Activated CD4-positive, alpha-beta T cell treated with anti-CD3 and anti-CD28 coated beads for 48 hours (primary cell): ENCODE data around the gene BRINP1.

Experiments used
- DNase-seq: peaks from one replicate; pipeline ENCODE4 v3.0.0-alpha.2; 2020

The BRINP1 gene

GRCh38 chr9:119273984-119274665 lies 95.1 kb downstream of the BRINP1 start:
- no peak for DNase-seq

GRCh38 chr9:119273325-119273904 lies 95.8 kb downstream of the BRINP1 start:
- DNase-seq: no peak

DNA sequence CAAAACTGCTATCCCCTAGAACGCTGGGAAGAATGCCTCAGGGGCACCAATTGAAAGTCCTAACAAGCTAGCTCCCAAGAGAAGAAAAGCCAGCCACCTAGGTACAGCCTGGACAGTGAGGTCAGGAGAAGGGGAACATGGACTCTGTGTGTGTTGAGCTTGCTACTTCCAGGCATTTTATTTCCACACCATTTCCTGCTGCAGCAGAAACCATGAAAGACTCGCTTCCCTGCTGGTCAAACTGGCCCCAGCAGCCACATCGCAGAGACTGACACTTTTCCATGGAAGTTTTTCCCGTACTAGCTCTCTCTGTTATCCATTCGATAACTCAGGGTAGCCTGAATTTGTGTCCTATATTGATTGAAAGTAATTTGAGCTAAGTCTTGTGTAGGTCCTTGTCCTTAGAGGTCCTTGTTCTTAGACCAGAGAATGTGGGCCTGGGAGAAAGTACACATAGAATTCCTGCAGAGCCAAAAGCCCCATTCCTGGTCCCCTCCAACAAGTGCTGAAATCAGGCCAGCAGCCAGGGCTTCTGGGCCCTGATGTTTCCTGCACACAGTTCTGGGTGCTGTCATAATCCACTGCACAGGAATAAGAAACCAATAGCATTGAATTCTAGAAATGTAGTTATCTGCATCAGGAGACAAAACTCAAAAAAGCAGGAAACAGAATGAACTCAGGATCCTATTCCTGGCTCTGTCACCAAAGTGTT lies 96.6 kb downstream of the BRINP1 start:
- no peak for DNase-seq

DNA sequence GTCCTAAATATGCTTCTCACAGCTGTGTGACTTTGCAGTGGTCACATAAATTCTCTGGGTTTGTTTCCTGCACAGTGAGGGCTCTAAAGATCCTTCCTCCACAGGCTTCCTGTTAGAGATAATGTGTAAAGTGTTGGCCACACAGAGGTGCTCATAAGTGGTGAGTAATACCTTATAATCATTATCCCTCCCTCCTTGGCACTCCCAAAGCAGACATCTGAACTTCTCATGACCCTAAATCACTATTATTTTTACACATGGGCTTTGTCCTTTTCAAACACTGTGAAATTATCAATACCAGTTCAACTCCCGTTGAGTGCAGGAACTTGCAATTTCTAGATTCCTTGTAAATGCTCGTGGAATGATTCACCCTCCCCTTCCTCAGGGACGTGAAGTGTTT lies 100.2 kb downstream of the BRINP1 start:
- DNase-seq: no peak

GRCh38 chr9:119264165-119264564 lies 105.1 kb downstream of the BRINP1 start:
- DNase-seq: no peak

DNA sequence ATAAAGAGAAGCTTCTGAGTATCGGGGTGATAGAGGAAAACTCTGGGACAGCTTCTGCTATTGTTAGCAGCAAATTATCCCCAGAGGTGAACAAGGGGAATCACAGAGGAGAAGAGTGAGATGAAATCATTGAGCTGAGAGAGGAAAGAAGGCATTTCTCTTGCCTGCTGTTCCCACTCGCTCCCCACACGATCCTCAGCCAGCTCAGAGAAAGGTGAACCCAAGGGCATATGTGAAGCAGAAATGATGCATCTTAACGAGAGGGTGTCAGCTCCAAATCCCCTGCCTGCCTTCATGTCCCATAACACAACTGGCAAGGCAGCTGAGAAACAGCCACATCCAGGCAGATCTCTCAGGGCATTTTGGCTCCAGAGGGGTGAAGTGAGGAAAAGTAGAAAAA lies 111.6 kb downstream of the BRINP1 start:
- DNase-seq: no peak

DNA sequence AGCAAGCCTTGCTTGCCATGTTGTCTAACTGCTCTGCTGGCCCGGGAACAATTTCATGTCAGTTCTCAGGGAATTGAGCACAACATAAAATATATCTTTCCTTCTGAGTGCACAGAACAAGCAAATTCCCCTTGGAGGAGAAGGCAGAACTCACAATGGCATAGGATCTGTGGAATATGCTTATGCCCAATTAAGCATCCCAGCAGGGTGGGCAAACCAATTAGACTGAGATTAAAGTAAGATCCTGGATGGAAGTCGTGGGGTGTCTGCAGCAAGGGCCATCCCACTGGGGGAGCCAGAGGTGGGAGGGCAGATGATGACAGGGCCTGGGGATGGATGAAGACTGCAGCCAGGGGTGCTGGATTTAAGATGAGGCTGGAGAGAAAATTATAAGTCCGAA lies 114.1 kb downstream of the BRINP1 start:
- no peak for DNase-seq

DNA sequence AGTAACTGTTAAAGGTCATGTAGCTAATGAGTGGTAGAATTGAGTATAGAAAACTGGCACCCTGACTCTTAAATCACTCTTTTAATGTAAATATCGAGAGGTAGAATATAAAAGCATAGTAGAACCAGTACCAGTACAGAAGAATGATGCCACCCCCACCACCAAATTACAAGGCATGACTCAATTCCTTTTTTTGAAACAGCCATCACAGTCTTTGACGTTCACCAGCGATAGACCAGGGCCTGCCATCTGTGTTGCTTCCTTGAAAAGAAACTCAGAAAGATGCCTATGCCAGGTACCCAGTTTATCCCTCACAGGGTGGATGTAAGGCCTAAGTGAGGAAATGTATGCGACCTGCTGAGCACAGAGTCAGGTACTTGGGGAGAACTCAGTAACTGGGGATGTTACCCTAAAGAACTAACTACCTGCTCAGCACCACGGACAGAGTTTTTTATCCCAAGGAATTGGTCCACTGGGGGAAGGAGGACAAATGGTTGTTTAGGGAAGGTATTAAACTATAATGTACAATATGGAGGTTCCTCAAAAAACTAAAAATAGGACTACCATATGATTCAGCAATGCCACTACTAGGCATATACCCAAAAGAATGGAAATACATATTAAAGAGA lies 116.5 kb downstream of the BRINP1 start:
- DNase-seq: no peak

- DNase-seq: no peak
Observed at GRCh38 chr9:119251936-119252335, 117.3 kb downstream of the BRINP1 start.

DNA sequence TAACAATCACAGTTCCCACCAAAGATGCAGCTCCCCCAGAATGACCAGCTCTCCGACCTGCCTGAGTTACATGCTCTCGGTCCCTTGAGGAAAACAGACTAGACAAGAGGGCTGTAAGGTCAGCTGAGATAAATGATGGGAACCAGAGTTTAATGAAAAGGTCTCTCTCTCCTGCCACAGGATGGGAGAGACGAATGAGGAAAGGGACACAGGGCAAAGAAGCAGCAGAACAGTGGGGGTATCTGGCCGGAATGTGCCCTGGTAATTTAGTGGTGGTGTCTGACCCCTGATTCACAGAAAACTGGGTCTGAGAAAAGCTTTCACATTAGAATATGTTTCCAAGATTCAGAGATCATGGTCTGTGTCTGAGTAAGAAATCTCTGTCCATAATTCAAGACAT lies 118.5 kb downstream of the BRINP1 start:
- DNase-seq: no peak

DNA sequence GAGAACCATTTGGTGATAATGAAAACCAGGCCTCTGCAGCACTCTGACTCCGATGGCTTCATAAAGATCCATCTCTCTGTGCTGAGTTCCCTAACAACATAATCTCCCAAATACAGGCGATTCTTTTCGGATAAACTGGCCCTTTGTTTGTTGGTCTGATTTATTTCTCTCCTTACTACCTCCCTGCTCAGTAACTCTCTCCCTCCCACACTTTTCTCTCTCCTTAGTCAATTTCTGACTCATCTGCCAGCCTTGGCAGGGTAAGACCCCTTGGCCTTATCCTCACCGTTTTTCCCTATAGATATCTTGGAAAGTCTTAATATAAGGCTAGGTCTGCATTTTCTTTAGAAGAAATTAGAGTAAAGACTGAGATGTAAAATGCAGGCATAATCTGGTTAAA lies 128.7 kb downstream of the BRINP1 start:
- no peak for DNase-seq

DNA sequence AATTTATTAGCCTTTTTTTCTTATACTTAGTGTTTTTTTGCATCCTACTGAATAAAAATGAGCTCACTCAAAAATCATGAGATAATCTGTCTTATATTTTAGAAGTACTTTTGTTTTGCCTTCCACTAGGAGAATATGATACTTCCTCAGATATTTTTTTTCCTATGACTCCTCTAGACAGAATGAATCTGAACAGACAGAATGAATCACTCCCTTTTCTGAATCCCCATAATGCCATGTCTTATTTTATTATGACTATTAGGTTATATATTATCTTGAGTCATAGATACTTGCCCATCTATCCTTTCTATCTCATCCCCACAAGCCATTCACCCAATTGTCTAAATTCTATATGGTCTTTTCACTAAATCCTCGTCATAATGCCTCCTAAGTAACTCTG lies 134.6 kb downstream of the BRINP1 start:
- DNase-seq: no peak

DNA sequence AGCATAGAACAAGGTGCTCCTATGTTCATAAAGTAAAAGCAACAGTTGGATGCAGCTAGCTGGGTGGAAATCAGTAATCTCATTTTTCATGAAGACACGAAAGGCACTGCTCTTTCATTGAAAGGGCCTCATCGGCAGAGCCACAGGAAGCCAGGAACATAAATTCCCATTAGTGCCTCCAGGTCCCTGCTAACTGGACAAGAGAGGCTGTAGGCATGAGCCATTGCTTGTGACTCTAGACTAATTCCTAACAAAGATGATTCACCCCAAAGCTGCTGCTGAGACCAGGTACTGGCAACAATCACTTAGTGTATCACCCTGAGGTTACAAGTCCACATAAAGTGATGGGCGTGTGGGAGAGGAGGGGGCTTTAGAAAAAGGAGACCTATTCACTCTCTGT lies 141.8 kb downstream of the BRINP1 start:
- DNase-seq: no peak

DNA sequence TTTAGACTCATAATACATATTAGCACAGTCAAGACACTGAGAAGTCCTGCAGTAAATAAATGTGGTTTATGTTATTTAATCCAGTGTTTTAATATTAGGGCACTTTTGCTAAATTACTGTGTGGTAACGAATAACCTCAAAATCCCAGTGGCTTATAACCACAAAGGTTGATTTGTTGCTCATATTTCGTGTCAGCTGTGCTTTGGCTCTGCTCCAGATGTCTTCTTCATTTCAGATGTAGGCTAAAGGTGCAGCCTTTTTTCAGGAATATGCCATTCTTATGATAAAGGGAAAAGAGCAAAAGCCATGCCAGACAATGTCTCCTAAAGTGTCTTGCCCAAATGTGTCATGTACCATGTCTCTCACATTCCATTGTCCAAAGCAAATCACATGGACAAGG lies 144.8 kb downstream of the BRINP1 start:
- no peak for DNase-seq

DNA sequence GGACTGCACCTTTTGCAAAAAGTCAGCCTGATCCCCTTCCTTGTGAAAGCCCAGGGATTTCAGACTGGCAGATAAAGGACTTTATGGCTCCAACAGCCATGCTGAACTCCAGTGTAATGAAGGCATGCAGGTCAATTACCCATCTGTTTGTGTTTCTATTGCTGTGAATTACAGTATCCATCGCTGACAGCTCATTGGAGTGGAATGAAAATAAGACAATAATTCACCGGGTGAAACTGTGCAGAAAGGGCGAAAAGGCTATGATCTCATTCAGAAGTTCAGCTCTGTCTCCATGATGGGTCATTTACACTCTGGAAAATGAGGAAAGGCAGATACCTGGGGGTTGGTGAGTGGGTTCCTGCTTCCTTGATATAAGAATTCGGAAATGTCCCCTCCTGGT lies 148.0 kb downstream of the BRINP1 start:
- DNase-seq: no peak

DNA sequence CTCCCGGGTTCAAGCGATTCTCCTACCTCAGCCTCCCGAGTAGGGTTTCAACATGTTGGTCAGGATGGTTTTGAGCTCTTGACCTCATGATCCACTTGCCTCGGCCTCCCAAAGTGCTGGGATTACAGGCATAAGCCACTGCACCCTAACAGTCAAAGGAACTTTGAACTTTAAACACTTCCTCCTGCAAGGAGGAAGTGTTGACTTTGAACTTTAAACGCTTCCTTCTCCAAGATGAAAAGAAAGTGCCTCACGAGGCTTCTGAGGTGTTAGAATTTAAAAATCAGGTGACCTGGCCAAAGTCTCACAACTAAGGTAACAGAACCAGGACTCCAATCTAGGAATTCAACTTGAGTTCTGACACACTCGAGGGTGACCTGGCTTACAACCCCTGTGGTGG lies 150.9 kb downstream of the BRINP1 start:
- no peak for DNase-seq

DNA sequence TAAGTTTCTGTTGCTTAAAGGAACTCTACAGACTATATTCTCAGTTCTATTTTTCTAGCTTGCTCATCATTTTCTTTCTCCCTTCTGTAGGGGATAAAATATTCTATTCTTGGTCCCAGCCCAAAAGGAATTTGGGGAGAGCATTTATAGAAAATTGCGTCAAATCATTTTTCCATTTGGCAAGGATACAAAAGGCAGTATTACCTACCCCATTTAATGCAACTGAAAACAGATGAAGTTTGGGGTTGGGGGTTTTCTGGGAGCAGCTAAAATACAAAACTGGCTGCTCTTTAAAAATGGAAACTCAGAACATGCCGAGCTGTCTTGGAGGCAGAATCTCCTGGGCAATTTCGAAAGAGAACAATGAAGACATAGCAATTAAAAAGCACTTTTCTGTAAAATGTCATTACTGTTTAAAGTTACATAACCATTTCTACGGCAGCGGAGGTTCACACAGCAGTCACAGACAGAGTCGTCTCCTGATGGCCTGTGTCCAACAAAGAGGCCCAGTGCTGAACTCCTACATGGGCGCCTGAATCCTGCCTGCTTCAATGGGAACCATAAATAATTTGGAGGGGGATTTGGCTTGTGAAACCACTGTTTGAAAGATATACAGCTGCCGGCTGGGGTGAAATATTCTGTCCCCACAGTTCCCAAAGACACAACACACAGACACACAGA lies 152.4 kb downstream of the BRINP1 start:
- no peak for DNase-seq

- no peak for DNase-seq
Observed at GRCh38 chr9:119215651-119216050, 153.6 kb downstream of the BRINP1 start.

DNA sequence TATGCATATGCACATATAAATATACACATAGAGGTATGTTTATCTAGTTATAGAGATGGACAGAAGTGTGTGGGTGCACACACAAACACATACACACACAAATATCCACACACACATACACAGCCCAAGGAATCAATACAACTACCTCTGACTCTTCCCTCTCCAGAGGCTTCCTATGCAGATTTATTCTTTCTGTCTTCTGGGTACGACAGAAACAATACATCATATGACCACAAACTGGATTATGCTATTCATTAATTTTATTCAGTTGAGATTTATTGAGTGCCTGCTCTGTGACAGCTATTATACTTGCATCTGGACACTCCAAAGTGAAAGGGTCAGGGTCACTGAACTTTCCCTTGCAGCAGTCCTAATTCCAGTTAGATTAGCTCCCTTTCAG lies 155.8 kb downstream of the BRINP1 start:
- no peak for DNase-seq

- no peak for DNase-seq
Observed at GRCh38 chr9:119197893-119198607, 171.2 kb downstream of the BRINP1 start.

GRCh38 chr9:119195521-119195920 lies 173.7 kb downstream of the BRINP1 start:
- DNase-seq: no peak

DNA sequence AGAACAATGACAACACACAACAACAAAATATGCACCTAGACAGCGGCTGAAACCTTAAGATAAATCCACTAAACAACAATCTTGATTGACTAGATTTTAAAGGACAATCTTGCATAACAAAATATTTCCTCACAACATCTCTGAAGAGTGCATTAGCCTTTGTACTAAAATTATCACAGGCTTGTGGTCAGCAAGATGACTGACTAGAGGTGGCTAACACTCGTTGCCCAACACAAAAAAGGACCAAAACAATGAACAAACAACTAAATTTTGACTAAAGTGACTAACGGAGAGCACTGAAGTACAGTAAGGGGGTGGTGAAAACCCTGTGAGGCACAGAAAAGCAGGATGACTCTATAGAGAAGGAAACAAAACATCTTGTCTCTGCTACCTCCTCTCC lies 183.9 kb downstream of the BRINP1 start:
- DNase-seq: no peak
